ENCODE data around the gene HSP90B1. TPM values are rescaled to one million over a fixed set of nuclear protein-coding genes. Genes with fewer than 3 reads are reported as not detected.

The HSP90B1 gene
- polyA plus RNA-seq, 4 donors = 205 to 928 (median 450) TPM

- no peak overlapping the region for H3K27ac ChIP-seq (ENCODE audit: low read depth in 1 of 3, low read length in 2 of 3)
- no peak overlapping the region for H3K4me3 ChIP-seq (ENCODE audit: low read depth in 1 of 3, low read length in 3 of 3)
- 94 to 100% (median 97%) methylated on average over 3 of the region's 3 CpGs for WGBS, 3 donors
- H3K4me1 ChIP-seq (ENCODE audit: control insufficient read depth in 3 of 3, insufficient read depth in 2 of 3, low read depth in 1 of 3, low read length in 2 of 3) = peaks cover 3 to 11% (median 5%) of the 10 kb centered on the region in 3 donors
- H3K9me3 ChIP-seq (ENCODE audit: control insufficient read depth in 2 of 2, insufficient read depth in 1 of 2, low read depth in 1 of 2, low read length in 1 of 2) = no peaks in the 10 kb centered on the region
- DNase-seq = no peak
- no peaks in the 10 kb centered on the region for H3K27me3 ChIP-seq (ENCODE audit: control insufficient read depth in 3 of 3, insufficient read depth in 3 of 3, low read length in 3 of 3)
- H3K36me3 ChIP-seq (ENCODE audit: control insufficient read depth in 3 of 3, insufficient read depth in 2 of 3, low read depth in 1 of 3, low read length in 3 of 3) = peaks cover 26 to 37% (median 29%) of the 10 kb centered on the region in 3 donors
- FAIRE-seq = no peak
These were observed 6.5 kb downstream of the HSP90B1 start for GRCh38 chr12:103936679-103937078.

- Histone ChIP-seq H3K4me1 (ENCODE audit: control insufficient read depth in 3 of 3, insufficient read depth in 2 of 3, low read depth in 1 of 3, low read length in 2 of 3) (no peaks in the 10 kb centered on the region), H3K27me3 (ENCODE audit: control insufficient read depth in 3 of 3, insufficient read depth in 3 of 3, low read length in 3 of 3) (no peaks in the 10 kb centered on the region), H3K36me3 (ENCODE audit: control insufficient read depth in 3 of 3, insufficient read depth in 2 of 3, low read depth in 1 of 3, low read length in 3 of 3) (peaks cover 27 to 36% (median 33%) of the 10 kb centered on the region in 3 donors), H3K9me3 (ENCODE audit: control insufficient read depth in 2 of 2, insufficient read depth in 1 of 2, low read depth in 1 of 2, low read length in 1 of 2) (no peaks in the 10 kb centered on the region), H3K27ac (ENCODE audit: low read depth in 1 of 3, low read length in 2 of 3) (no peak overlapping the region), H3K4me3 (ENCODE audit: low read depth in 1 of 3, low read length in 3 of 3) (no peak overlapping the region)
- DNase-seq (no peak), FAIRE-seq (no peak)
- WGBS, 3 donors = 74 to 83% (median 75%) methylated on average over 3 of the region's 3 CpGs
These were observed 14.8 kb downstream of the HSP90B1 start for GRCh38 chr12:103944964-103945363.

- no peaks in the 10 kb centered on the region for H3K27me3 ChIP-seq (ENCODE audit: control insufficient read depth in 3 of 3, insufficient read depth in 3 of 3, low read length in 3 of 3)
- H3K4me3 ChIP-seq (ENCODE audit: low read depth in 1 of 3, low read length in 3 of 3) = no peak overlapping the region
- H3K27ac ChIP-seq (ENCODE audit: low read depth in 1 of 3, low read length in 2 of 3) = no peak overlapping the region
- no peak for DNase-seq
- no peak for FAIRE-seq
- WGBS, 3 donors = 74 to 89% (median 87%) methylated on average over 7 of the region's 7 CpGs
- H3K4me1 ChIP-seq (ENCODE audit: control insufficient read depth in 3 of 3, insufficient read depth in 2 of 3, low read depth in 1 of 3, low read length in 2 of 3) = no peaks in the 10 kb centered on the region
- peaks cover 22 to 36% (median 35%) of the 10 kb centered on the region in 3 donors for H3K36me3 ChIP-seq (ENCODE audit: control insufficient read depth in 3 of 3, insufficient read depth in 2 of 3, low read depth in 1 of 3, low read length in 3 of 3)
- H3K9me3 ChIP-seq (ENCODE audit: control insufficient read depth in 2 of 2, insufficient read depth in 1 of 2, low read depth in 1 of 2, low read length in 1 of 2) = no peaks in the 10 kb centered on the region
These were observed 17.8 kb downstream of the HSP90B1 start for GRCh38 chr12:103947871-103948555.

- Histone ChIP-seq H3K27me3 (ENCODE audit: control insufficient read depth in 3 of 3, insufficient read depth in 3 of 3, low read length in 3 of 3) (no peaks in the 10 kb centered on the region), H3K36me3 (ENCODE audit: control insufficient read depth in 3 of 3, insufficient read depth in 2 of 3, low read depth in 1 of 3, low read length in 3 of 3) (peaks cover 24 to 40% (median 35%) of the 10 kb centered on the region in 3 donors), H3K4me3 (ENCODE audit: low read depth in 1 of 3, low read length in 3 of 3) (no peak overlapping the region), H3K9me3 (ENCODE audit: control insufficient read depth in 2 of 2, insufficient read depth in 1 of 2, low read depth in 1 of 2, low read length in 1 of 2) (no peaks in the 10 kb centered on the region), H3K4me1 (ENCODE audit: control insufficient read depth in 3 of 3, insufficient read depth in 2 of 3, low read depth in 1 of 3, low read length in 2 of 3) (no peaks in the 10 kb centered on the region), H3K27ac (ENCODE audit: low read depth in 1 of 3, low read length in 2 of 3) (no peak overlapping the region)
- no peak for FAIRE-seq
- WGBS, 3 donors = 74 to 80% (median 75%) methylated on average over 13 of the region's 13 CpGs
- DNase-seq = no peak
These were observed 18.7 kb downstream of the HSP90B1 start for GRCh38 chr12:103948746-103949406.

- DNase-seq = no peak
- WGBS, 3 donors = 20 to 39% (median 35%) methylated on average over 1 of the region's 1 CpG
- H3K36me3 ChIP-seq (ENCODE audit: control insufficient read depth in 3 of 3, insufficient read depth in 2 of 3, low read depth in 1 of 3, low read length in 3 of 3) = peaks cover 5 to 29% (median 26%) of the 10 kb centered on the region in 3 donors
- H3K27me3 ChIP-seq (ENCODE audit: control insufficient read depth in 3 of 3, insufficient read depth in 3 of 3, low read length in 3 of 3) = no peaks in the 10 kb centered on the region
- peak overlapping the region in 1 of 3 donors; percentile 20 for H3K27ac ChIP-seq (ENCODE audit: low read depth in 1 of 3, low read length in 2 of 3)
- H3K9me3 ChIP-seq (ENCODE audit: control insufficient read depth in 2 of 2, insufficient read depth in 1 of 2, low read depth in 1 of 2, low read length in 1 of 2) = no peaks in the 10 kb centered on the region
- no peak overlapping the region for H3K4me3 ChIP-seq (ENCODE audit: low read depth in 1 of 3, low read length in 3 of 3)
- peaks cover 2 to 8% (median 5%) of the 10 kb centered on the region in 3 donors for H3K4me1 ChIP-seq (ENCODE audit: control insufficient read depth in 3 of 3, insufficient read depth in 2 of 3, low read depth in 1 of 3, low read length in 2 of 3)
- no peak for FAIRE-seq
These were observed 22.3 kb downstream of the HSP90B1 start for GRCh38 chr12:103952497-103952896.

GRCh38 chr12:103955811-103956508, 25.8 kb downstream of the HSP90B1 start:
- H3K4me3 ChIP-seq (ENCODE audit: low read depth in 1 of 3, low read length in 3 of 3) = peak overlapping the region; percentile 62 to 95 (median 64)
- FAIRE-seq (no peak), DNase-seq (no peak)
- 22 to 29% (median 27%) methylated on average over 7 of the region's 7 CpGs for WGBS, 3 donors
- no peaks in the 10 kb centered on the region for H3K9me3 ChIP-seq (ENCODE audit: control insufficient read depth in 2 of 2, insufficient read depth in 1 of 2, low read depth in 1 of 2, low read length in 1 of 2)
- H3K27ac ChIP-seq (ENCODE audit: low read depth in 1 of 3, low read length in 2 of 3) = peak overlapping the region; percentile 47 to 86 (median 80)
- peaks cover 5 to 14% (median 12%) of the 10 kb centered on the region in 3 donors for H3K36me3 ChIP-seq (ENCODE audit: control insufficient read depth in 3 of 3, insufficient read depth in 2 of 3, low read depth in 1 of 3, low read length in 3 of 3)
- no peaks in the 10 kb centered on the region for H3K27me3 ChIP-seq (ENCODE audit: control insufficient read depth in 3 of 3, insufficient read depth in 3 of 3, low read length in 3 of 3)
- peaks cover 2 to 8% (median 5%) of the 10 kb centered on the region in 3 donors for H3K4me1 ChIP-seq (ENCODE audit: control insufficient read depth in 3 of 3, insufficient read depth in 2 of 3, low read depth in 1 of 3, low read length in 2 of 3)

GRCh38 chr12:103956509-103957027, 26.4 kb downstream of the HSP90B1 start:
- peak overlapping the region; percentile 62 to 95 (median 64) for H3K4me3 ChIP-seq (ENCODE audit: low read depth in 1 of 3, low read length in 3 of 3)
- no peaks in the 10 kb centered on the region for H3K9me3 ChIP-seq (ENCODE audit: control insufficient read depth in 2 of 2, insufficient read depth in 1 of 2, low read depth in 1 of 2, low read length in 1 of 2)
- DNase-seq (no peak), FAIRE-seq (no peak)
- no peaks in the 10 kb centered on the region for H3K27me3 ChIP-seq (ENCODE audit: control insufficient read depth in 3 of 3, insufficient read depth in 3 of 3, low read length in 3 of 3)
- H3K27ac ChIP-seq (ENCODE audit: low read depth in 1 of 3, low read length in 2 of 3) = peak overlapping the region; percentile 47 to 86 (median 80)
- H3K4me1 ChIP-seq (ENCODE audit: control insufficient read depth in 3 of 3, insufficient read depth in 2 of 3, low read depth in 1 of 3, low read length in 2 of 3) = peaks cover 2 to 8% (median 5%) of the 10 kb centered on the region in 3 donors
- peaks cover 5 to 14% (median 12%) of the 10 kb centered on the region in 3 donors for H3K36me3 ChIP-seq (ENCODE audit: control insufficient read depth in 3 of 3, insufficient read depth in 2 of 3, low read depth in 1 of 3, low read length in 3 of 3)
- 0 to 1% (median 1%) methylated on average over 29 to 31 of the region's 31 CpGs for WGBS, 3 donors

- peak overlapping the region; percentile 54 to 86 (median 80) for H3K27ac ChIP-seq (ENCODE audit: low read depth in 1 of 3, low read length in 2 of 3)
- DNase-seq = no peak
These were observed 27.7 kb downstream of the HSP90B1 start for GRCh38 chr12:103957865-103958388.

More at GRCh38 chr12:103957865-103958388, 27.7 kb downstream of the HSP90B1 start:
- WGBS, 3 donors = 88 to 93% (median 89%) methylated on average over 7 of the region's 7 CpGs
- peaks cover 3 to 11% (median 8%) of the 10 kb centered on the region in 3 donors for H3K36me3 ChIP-seq (ENCODE audit: control insufficient read depth in 3 of 3, insufficient read depth in 2 of 3, low read depth in 1 of 3, low read length in 3 of 3)
- no peaks in the 10 kb centered on the region for H3K27me3 ChIP-seq (ENCODE audit: control insufficient read depth in 3 of 3, insufficient read depth in 3 of 3, low read length in 3 of 3)
- no peaks in the 10 kb centered on the region for H3K9me3 ChIP-seq (ENCODE audit: control insufficient read depth in 2 of 2, insufficient read depth in 1 of 2, low read depth in 1 of 2, low read length in 1 of 2)
- FAIRE-seq = no peak
- peak overlapping the region in 1 of 3 donors; percentile 95 for H3K4me3 ChIP-seq (ENCODE audit: low read depth in 1 of 3, low read length in 3 of 3)
- H3K4me1 ChIP-seq (ENCODE audit: control insufficient read depth in 3 of 3, insufficient read depth in 2 of 3, low read depth in 1 of 3, low read length in 2 of 3) = peaks cover 2 to 8% (median 5%) of the 10 kb centered on the region in 3 donors
